ENCODE data around the gene TMEM50A. TPM values are rescaled to one million over a fixed set of nuclear protein-coding genes. Genes with fewer than 3 reads are reported as not detected.
A peak's percentile ranks its signal among the peaks of the same experiment; 100 is the strongest.

Gene TMEM50A
- total and polyA plus RNA-seq, 2 of the 13 experiments (the other 11 are each of a cell fraction or from before 2014, with no cell fraction given), result 51.2 to 61.2 TPM

- TF ChIP-seq PAXIP1 (CRISPR knock-in tag; conservative IDR thresholded peaks at IDR 0.05) (0 out of 2 replicates have a peak, but pooled peaks have one; percentile 12), SRF (IDR thresholded peaks at IDR 0.05; ENCODE audit: low read depth, low read length) (no peak), ZNF232 (CRISPR knock-in tag; IDR thresholded peaks at IDR 0.05; ENCODE audit: borderline replicate concordance) (no peak; the same call in 1 of the 2 replicates), ZNF30 (CRISPR knock-in tag; IDR thresholded peaks at IDR 0.05) (no peak), ZFX (CRISPR knock-in tag; IDR thresholded peaks at IDR 0.05; ENCODE audit: low read depth) (peak; percentile 90), PTBP1 (IDR thresholded peaks at IDR 0.05; ENCODE audit: low read depth, low read length, poor library complexity, severe bottlenecking) (no peak), RNF2 (conservative IDR thresholded peaks at IDR 0.05; ENCODE audit: low read depth) (no peak), ZNF556 (CRISPR knock-in tag; IDR thresholded peaks at IDR 0.05; ENCODE audit: borderline replicate concordance) (0 out of 2 replicates have a peak, but pooled peaks have one; percentile 43), ZNF224 (CRISPR knock-in tag; IDR thresholded peaks at IDR 0.05) (no peak), ZBTB38 (CRISPR knock-in tag; IDR thresholded peaks at IDR 0.05) (peak; percentile 78; the same call in 1 of the 2 replicates), ZNF816 (CRISPR knock-in tag; IDR thresholded peaks at IDR 0.05; ENCODE audit: borderline replicate concordance) (no peak), ZSCAN12 (CRISPR knock-in tag; IDR thresholded peaks at IDR 0.05) (no peak), SALL2 (CRISPR knock-in tag; IDR thresholded peaks at IDR 0.05) (0 out of 2 replicates have a peak, but pooled peaks have one; percentile 43), ZNF572 (CRISPR knock-in tag; IDR thresholded peaks at IDR 0.05) (no peak), THAP7 (CRISPR knock-in tag; IDR thresholded peaks at IDR 0.05) (no peak), RCOR2 (CRISPR knock-in tag; IDR thresholded peaks at IDR 0.05) (no peak), ZNF510 (CRISPR knock-in tag; IDR thresholded peaks at IDR 0.05; ENCODE audit: low read depth) (no peak), ZNF773 (CRISPR knock-in tag; IDR thresholded peaks at IDR 0.05; ENCODE audit: borderline replicate concordance) (no peak), TRIM22 (IDR thresholded peaks at IDR 0.05) (no peak), BHLHE40 (IDR thresholded peaks at IDR 0.05; ENCODE audit: low read length) (no peak), JARID2 (CRISPR knock-in tag; IDR thresholded peaks at IDR 0.05; ENCODE audit: insufficient replicate concordance) (peak; percentile 42), SP4 (CRISPR knock-in tag; IDR thresholded peaks at IDR 0.05) (peak; percentile 39; the same call in 1 of the 2 replicates), TCF7 (IDR thresholded peaks at IDR 0.05; ENCODE audit: low read depth) (no peak), ZNF781 (CRISPR knock-in tag; IDR thresholded peaks at IDR 0.05; ENCODE audit: borderline replicate concordance, not compliant biosample characterization) (no peak), ZSCAN29 (CRISPR knock-in tag; conservative IDR thresholded peaks at IDR 0.05) (0 out of 2 replicates have a peak, but pooled peaks have one; percentile 45), ZNF460 (CRISPR knock-in tag; IDR thresholded peaks at IDR 0.05; ENCODE audit: borderline replicate concordance) (no peak)
Measured at GRCh38 chr1:25338188-25338981, at the start of gene TMEM50A (continued).
